K562 (cell line): ENCODE data around the gene ACOT9. TPM values are rescaled to one million over a fixed set of nuclear protein-coding genes. Genes with fewer than 3 reads are reported as not detected.

Source experiments
- ATAC-seq: fragments of 200-7000 bp; cut with Tn5 transposase; 3 replicates; pipeline ENCODE4 v1.9.1; 2020; ENCODE audit warnings: moderate library complexity
- BruUV-seq: library from RNA; stranded (reverse); fragments of 400-500 nt; replicated peaks from 2 replicates; lab custom pipeline; 2021; lab: Mats Ljungman, UMichigan
- CTCF ChIA-PET: fragments of 300-600 bp; formaldehyde crosslinking; extraction: SDS; loops from one replicate; lab custom pipeline; 2021; ENCODE audit warnings: low intra/inter-chr PET ratio; lab: Yijun Ruan, JAX
- POLR2A ChIA-PET: fragments of 300-600, 350-650 bp; sonication (Branson Sonifier 250); formaldehyde crosslinking; extraction: SDS; loops from one replicate; lab custom pipeline; 2021; ENCODE audit warnings: antibody characterized with exemption, inconsistent platforms; lab: Yijun Ruan, JAX
- DNase-seq, 4 experiments: peaks; one replicate each; pipeline versions ENCODE4 v3.0.0 to v3.0.0-alpha.2; 2011 to 2018; ENCODE audit warnings: low spot score in 3 of 4, mixed read lengths in 3 of 4; ENCODE audit errors: extremely low read depth in 1 of 4
- FAIRE-seq: peaks from 2 replicates; lab custom pipeline; 2011; peaks lifted over from hg19 to GRCh38; lab: Jason Lieb, UNC
- H2AFZ ChIP-seq: 2 replicates; pipeline ENCODE4 v1.6.0; 2011; ENCODE audit warnings: low read depth, low read length, control low read depth, inconsistent platforms
- H3K27ac ChIP-seq: fragments of 200-600 bp; 3 replicates; pipeline ENCODE4 v1.8.0; 2011; ENCODE audit warnings: low read depth, mild to moderate bottlenecking, control low read depth, inconsistent platforms, low read length, moderate library complexity, mixed read lengths; ENCODE audit errors: extremely low read depth
- H3K27me3 ChIP-seq, 2 experiments: fragments of 300-600 bp in 1 of 2; 2 replicates in 1 of 2; 3 replicates in 1 of 2; pipeline versions ENCODE4 v1.6.0 to v1.8.0; 2011; ENCODE audit warnings: inconsistent platforms in 2 of 2, low read length in 2 of 2, mild to moderate bottlenecking in 1 of 2, mixed read lengths in 1 of 2, moderate library complexity in 1 of 2; ENCODE audit not compliant: control insufficient read depth in 2 of 2, insufficient read depth in 2 of 2
- H3K36me3 ChIP-seq: fragments of 300-600 bp; 3 replicates; pipeline ENCODE4 v1.8.0; 2011; ENCODE audit warnings: mild to moderate bottlenecking, low read length, inconsistent platforms; ENCODE audit not compliant: control insufficient read depth, insufficient read depth
- H3K4me1 ChIP-seq, 2 experiments: fragments of 200-600 bp in 1 of 2; replicated peaks in 1 of 2; 2 replicates in 1 of 2; 3 replicates in 1 of 2; pipeline versions ENCODE4 v1.5.1 to v1.8.0; 2011; ENCODE audit warnings: inconsistent platforms in 2 of 2, low read length in 2 of 2, mild to moderate bottlenecking in 1 of 2, mixed read lengths in 1 of 2, moderate library complexity in 1 of 2; ENCODE audit not compliant: control insufficient read depth in 2 of 2, insufficient read depth in 2 of 2
- H3K4me2 ChIP-seq: 2 replicates; pipeline ENCODE4 v1.6.1; 2011; ENCODE audit warnings: low read length, control low read depth, inconsistent platforms, mixed read lengths; ENCODE audit not compliant: insufficient read depth
- H3K4me3 ChIP-seq: fragments of 200-600 bp; sonication (generic), shearing (Covaris generic); 2 replicates; pipeline ENCODE4 v1.5.1; 2016; ENCODE audit warnings: control low read depth, inconsistent platforms
- H3K79me2 ChIP-seq: fragments of 200-600 bp; 3 replicates; pipeline ENCODE4 v1.8.0; 2011; ENCODE audit warnings: low read length, inconsistent platforms; ENCODE audit not compliant: control insufficient read depth, insufficient read depth
- H3K9ac ChIP-seq, 2 experiments: 2 replicates each; pipeline versions ENCODE4 v1.6.0 to v1.6.1; 2011; ENCODE audit warnings: low read depth in 2 of 2, low read length in 2 of 2, control low read depth in 1 of 2, inconsistent platforms in 1 of 2, mild to moderate bottlenecking in 1 of 2, mixed read lengths in 1 of 2; ENCODE audit not compliant: insufficient read depth in 1 of 2
- H3K9me1 ChIP-seq: one replicate; pipeline ENCODE4 v1.6.0; 2011; ENCODE audit warnings: inconsistent platforms, mild to moderate bottlenecking, low read length, moderate library complexity; ENCODE audit not compliant: control insufficient read depth, insufficient read depth
- H3K9me3 ChIP-seq: replicated peaks from 2 replicates; pipeline ENCODE4 v1.5.1; 2011; ENCODE audit warnings: low read depth, low read length, inconsistent platforms; ENCODE audit not compliant: control insufficient read depth, insufficient read depth
- H4K20me1 ChIP-seq: replicated peaks from 2 replicates; pipeline ENCODE4 v1.6.1; 2011; ENCODE audit warnings: low read length, inconsistent platforms, mixed read lengths; ENCODE audit not compliant: control insufficient read depth, insufficient read depth
- CBX3 ChIP-seq, 2 experiments: IDR thresholded peaks; 1 replicate in 1 of 2; 2 replicates in 1 of 2; pipeline ENCODE4 v1.6.1; 2012; ENCODE audit warnings: inconsistent platforms in 2 of 2, low read length in 2 of 2, borderline replicate concordance in 1 of 2, control low read depth in 1 of 2
- CREM ChIP-seq: IDR thresholded peaks from 2 replicates; pipeline ENCODE4 v1.6.1; 2014; ENCODE audit warnings: antibody characterized with exemption, low read depth
- KDM1A ChIP-seq, 2 experiments: fragments of 450-650 bp; IDR thresholded peaks; 2 replicates each; pipeline ENCODE4 v1.6.1; 2016; ENCODE audit warnings: mild to moderate bottlenecking in 2 of 2
- KDM2B ChIP-seq: fragments of 250-450 bp; sonication (Bioruptor Pico); IDR thresholded peaks from 2 replicates; pipeline ENCODE4 v1.8.0; 2021; ENCODE audit warnings: mild to moderate bottlenecking, moderate library complexity
- KHSRP ChIP-seq: fragments of 450-650 bp; IDR thresholded peaks from 2 replicates; pipeline ENCODE4 v1.6.1; 2017
- MAFG ChIP-seq: fragments of 450-650 bp; conservative IDR thresholded peaks from 2 replicates; pipeline ENCODE4 v1.6.1; 2016; ENCODE audit warnings: missing genetic modification characterization, missing compliant biosample characterization
- MEIS2 ChIP-seq: fragments of 450-650 bp; IDR thresholded peaks from 2 replicates; pipeline ENCODE4 v1.6.1; 2014; ENCODE audit warnings: mild to moderate bottlenecking; ENCODE audit not compliant: partially characterized antibody
- MYC ChIP-seq, 2 experiments: fragments of 250-450 bp in 1 of 2; sonication (Bioruptor Pico) in 1 of 2; IDR thresholded peaks; 2 replicates each; pipeline versions ENCODE4 v1.5.1 to v1.6.1; 2012 to 2021; ENCODE audit warnings: low read depth in 2 of 2, borderline replicate concordance in 1 of 2, improper control_type of control experiment in 1 of 2, low read length in 1 of 2, mild to moderate bottlenecking in 1 of 2, moderate library complexity in 1 of 2
- ZNF592 ChIP-seq: fragments of 450-650 bp; IDR thresholded peaks from 2 replicates; pipeline ENCODE4 v1.6.1; 2017; ENCODE audit warnings: antibody characterized with exemption, mild to moderate bottlenecking
- ZNF77 ChIP-seq: fragments of 250-450 bp; sonication (Bioruptor Pico); IDR thresholded peaks from 2 replicates; pipeline ENCODE4 v1.5.0; 2020
- ZNF780A ChIP-seq: fragments of 250-450 bp; sonication (Bioruptor Pico); IDR thresholded peaks from 2 replicates; pipeline ENCODE4 v1.5.0; 2021; ENCODE audit warnings: mild to moderate bottlenecking
- WGBS: fragments of 100-300 bp; shearing (Covaris generic); methylation state at CpG from one replicate; pipeline ENCODE4 v1.1.6; 2016; ENCODE audit warnings: low coverage, mixed read lengths; ENCODE audit not compliant: insufficient coverage; ENCODE audit errors: missing lambda C conversion rate; 5-methylcytosine and 5-hydroxymethylcytosine counted together
- in situ Hi-C: fragments of 300-500 bp; cut with MboI; formaldehyde crosslinking; loops from 4 replicates; pipeline ENCODE4 v1.15.0; 2018; ENCODE audit warnings: inconsistent platforms, mixed read lengths
- intact Hi-C: fragments of 100-400 bp; cut with micrococcal nuclease; formaldehyde crosslinking; loops from 2 replicates; pipeline ENCODE4 v1.14.2; 2022
- polyA plus RNA-seq, 8 experiments: library from polyadenylated mRNA; depleted of rRNA in 4 of 8; stranded (reverse) in 5 of 8; unstranded in 3 of 8; fragments of >200 nt; fragmentation: Nextera tagmentation in 2 of 8; fragmentation: Illumina TruSeq in 1 of 8; extraction: Ambion mirVana in 2 of 8; extraction: Trizol in 1 of 8; gene quantifications; 2 replicates each; pipeline versions ENCODE4 v1.2.1 to v1.2.3, GENCODE V29; 2011 to 2014; ENCODE audit warnings: inconsistent platforms in 1 of 8, missing spikeins in 1 of 8
- total RNA-seq, 7 experiments: library from RNA; depleted of rRNA in 6 of 7; stranded (reverse); fragments of >200 nt in 6 of 7; fragmentation: Illumina TruSeq in 2 of 7; extraction: Trizol in 2 of 7; gene quantifications; 2 replicates each; pipeline versions ENCODE4 v1.2.1 to v1.2.3, GENCODE V29; 2011 to 2021; ENCODE audit warnings: low replicate concordance in 1 of 7
- TF ChIP-seq, protein P1 (sequence below): fragments of 250-450 bp; sonication (Bioruptor Pico); IDR thresholded peaks from 2 replicates; pipeline ENCODE4 v1.4.0; 2020; ENCODE audit warnings: mild to moderate bottlenecking
- TF ChIP-seq, protein P2 (sequence below): sonication (generic); formaldehyde crosslinking; IDR thresholded peaks from 2 replicates; pipeline ENCODE4 v1.8.0; 2023; ENCODE audit warnings: mild to moderate bottlenecking, missing genetic modification reagents

ACOT9 gene
- total and polyA plus RNA-seq, 9 of the 15 experiments (the other 6 are each of a cell fraction or from before 2014, with no cell fraction given), result 31.2 to 80.9 (median 45.3) TPM

- 39% methylated on average over 4 of the region's 4 CpGs for WGBS
- no peaks in the 10 kb centered on the region for H3K79me2 ChIP-seq
- no peak overlapping the region for H3K9ac ChIP-seq
- ATAC-seq, result no peak
- no peak overlapping the region for H3K4me2 ChIP-seq
- no peaks in the 10 kb centered on the region for H4K20me1 ChIP-seq
- no peak overlapping the region for H3K4me3 ChIP-seq
- H3K9me1 ChIP-seq, result no peaks in the 10 kb centered on the region
- no TSS peak for BruUV-seq
- H3K27ac ChIP-seq, result no peak overlapping the region
- no peaks in the 10 kb centered on the region for H3K36me3 ChIP-seq
- in situ Hi-C loops (no loop called here), intact Hi-C loops (no loop called here)
- TF ChIP-seq MAFG, result no peak
- no peak for TF ChIP-seq KHSRP
- no peak for TF ChIP-seq ZNF592
- no peak for TF ChIP-seq CREM
- TF ChIP-seq KDM2B (CRISPR knock-in tag), result no peak
- TF ChIP-seq CBX3 (IDR thresholded peaks at IDR 0.05; ENCODE audit: borderline replicate concordance in 1 of 2, low read length in 2 of 2), result no peak
- TF ChIP-seq, protein P1, sequence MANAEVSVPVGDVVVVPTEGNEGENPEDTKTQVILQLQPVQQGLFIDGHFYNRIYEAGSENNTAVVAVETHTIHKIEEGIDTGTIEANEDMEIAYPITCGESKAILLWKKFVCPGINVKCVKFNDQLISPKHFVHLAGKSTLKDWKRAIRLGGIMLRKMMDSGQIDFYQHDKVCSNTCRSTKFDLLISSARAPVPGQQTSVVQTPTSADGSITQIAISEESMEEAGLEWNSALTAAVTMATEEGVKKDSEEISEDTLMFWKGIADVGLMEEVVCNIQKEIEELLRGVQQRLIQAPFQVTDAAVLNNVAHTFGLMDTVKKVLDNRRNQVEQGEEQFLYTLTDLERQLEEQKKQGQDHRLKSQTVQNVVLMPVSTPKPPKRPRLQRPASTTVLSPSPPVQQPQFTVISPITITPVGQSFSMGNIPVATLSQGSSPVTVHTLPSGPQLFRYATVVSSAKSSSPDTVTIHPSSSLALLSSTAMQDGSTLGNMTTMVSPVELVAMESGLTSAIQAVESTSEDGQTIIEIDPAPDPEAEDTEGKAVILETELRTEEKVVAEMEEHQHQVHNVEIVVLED (CRISPR knock-in tag), result no peak
- no peak for TF ChIP-seq MEIS2
- no peak for TF ChIP-seq MYC (IDR thresholded peaks at IDR 0.05; ENCODE audit: low read depth, low read length)
- TF ChIP-seq MYC (CRISPR knock-in tag; IDR thresholded peaks at IDR 0.05; ENCODE audit: borderline replicate concordance, low read depth), result no peak
- TF ChIP-seq, protein P2, sequence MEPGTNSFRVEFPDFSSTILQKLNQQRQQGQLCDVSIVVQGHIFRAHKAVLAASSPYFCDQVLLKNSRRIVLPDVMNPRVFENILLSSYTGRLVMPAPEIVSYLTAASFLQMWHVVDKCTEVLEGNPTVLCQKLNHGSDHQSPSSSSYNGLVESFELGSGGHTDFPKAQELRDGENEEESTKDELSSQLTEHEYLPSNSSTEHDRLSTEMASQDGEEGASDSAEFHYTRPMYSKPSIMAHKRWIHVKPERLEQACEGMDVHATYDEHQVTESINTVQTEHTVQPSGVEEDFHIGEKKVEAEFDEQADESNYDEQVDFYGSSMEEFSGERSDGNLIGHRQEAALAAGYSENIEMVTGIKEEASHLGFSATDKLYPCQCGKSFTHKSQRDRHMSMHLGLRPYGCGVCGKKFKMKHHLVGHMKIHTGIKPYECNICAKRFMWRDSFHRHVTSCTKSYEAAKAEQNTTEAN (CRISPR knock-in tag), result no peak
- TF ChIP-seq ZNF77, result no peak
- no peak for TF ChIP-seq KDM1A (IDR thresholded peaks at IDR 0.05)
- no peak for TF ChIP-seq ZNF780A (CRISPR knock-in tag)
- no peaks in the 10 kb centered on the region for H3K9me3 ChIP-seq
- POLR2A ChIA-PET, result no interaction called here
- CTCF ChIA-PET, result interaction anchor here (0.6 kb wide), 1 partner anchor 100 kb away, joined by 4 read pairs; no protein-coding TSS in a partner anchor
- peaks cover 0 to 8% of the 10 kb centered on the region in 2 experiments; a peak in 2 of 5 replicates for H3K4me1 ChIP-seq
- H3K27me3 ChIP-seq, result no peaks in the 10 kb centered on the region
- no peak for DNase-seq
- no peak for FAIRE-seq
- no peak overlapping the region for H2AFZ ChIP-seq
These were observed 21.3 kb upstream of the ACOT9 start for GRCh38 chrX:23764188-23764984.
